CD4-positive, alpha-beta T cell treated with Interleukin-17A for 4 hours (primary cell): ENCODE results near the gene RORB.

Experiments used
- DNase-seq: peaks from one replicate; pipeline ENCODE4 v3.0.0-alpha.2; 2020; ENCODE audit warnings: mixed read lengths

The RORB gene

DNA sequence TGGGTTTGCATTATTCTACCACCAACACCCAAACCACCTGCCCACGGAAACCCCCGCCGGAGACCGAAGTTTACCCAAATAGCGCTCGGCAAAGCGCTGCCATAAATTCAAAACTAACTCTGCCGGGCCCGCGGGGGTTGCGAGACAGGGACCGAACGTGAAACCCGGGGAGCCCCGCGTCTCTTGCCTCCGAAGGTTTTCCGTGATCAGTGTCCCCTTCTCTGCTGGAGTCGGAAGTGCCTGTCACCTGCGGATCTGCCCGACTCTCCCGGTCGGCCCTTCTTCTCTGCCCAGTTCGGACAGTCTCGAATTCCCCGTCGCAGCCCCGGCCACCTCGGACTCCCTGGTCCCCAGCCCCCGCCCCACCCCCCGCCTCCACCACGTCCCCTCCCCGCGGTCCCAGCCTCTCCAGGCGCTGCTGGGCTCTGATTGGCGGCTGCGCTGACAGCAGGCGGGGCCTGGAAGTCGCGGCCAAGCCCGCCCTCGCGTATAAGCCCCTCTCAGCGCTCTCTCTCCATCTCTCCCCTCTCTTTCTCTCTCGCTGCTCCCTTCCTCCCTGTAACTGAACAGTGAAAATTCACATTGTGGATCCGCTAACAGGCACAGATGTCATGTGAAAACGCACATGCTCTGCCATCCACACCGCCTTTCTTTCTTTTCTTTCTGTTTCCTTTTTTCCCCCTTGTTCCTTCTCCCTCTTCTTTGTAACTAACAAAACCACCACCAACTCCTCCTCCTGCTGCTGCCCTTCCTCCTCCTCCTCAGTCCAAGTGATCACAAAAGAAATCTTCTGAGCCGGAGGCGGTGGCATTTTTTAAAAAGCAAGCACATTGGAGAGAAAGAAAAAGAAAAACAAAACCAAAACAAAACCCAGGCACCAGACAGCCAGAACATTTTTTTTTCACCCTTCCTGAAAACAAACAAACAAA is at the start of gene RORB:
Gene RORB (plus strand): TSS at position 517 of the 929 bp plus-strand sequence. CDS start 642 bp downstream, outside the sequence.
- DNase-seq, result no peak

DNA sequence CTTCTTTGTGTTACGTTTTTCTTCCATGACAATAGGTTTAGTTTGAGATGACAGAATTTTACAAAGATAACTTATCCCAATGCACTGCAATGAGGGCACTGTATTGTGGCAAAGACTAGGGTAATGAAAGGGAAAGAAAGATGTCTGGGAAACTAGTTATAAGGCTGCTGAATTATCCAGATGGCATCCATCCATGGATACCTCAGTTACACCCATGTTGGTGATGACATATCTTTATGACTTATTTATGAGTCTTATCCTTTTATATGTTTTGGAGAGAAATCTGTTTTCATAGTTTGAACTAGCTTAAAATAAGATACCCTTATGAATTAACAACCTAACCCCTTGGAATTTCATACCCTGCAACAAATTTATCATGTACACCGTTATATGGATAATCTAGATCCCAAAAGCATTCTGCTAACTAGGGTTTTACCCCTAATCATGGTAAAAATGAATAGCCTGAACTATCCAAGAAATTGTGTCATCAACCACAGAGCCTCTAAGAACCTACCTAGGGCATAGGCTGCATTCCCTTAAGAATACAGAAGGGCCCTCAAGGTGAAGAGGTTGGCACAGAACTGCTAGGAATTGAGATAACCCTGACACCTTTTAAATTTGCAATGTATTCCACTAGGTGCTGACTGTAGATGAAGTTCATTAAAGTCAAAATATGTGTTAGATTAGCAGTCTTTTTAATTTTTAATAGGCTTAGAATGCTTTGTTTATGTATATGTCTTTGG is 49.5 kb upstream of the RORB start:
- DNase-seq, result no peak

DNA sequence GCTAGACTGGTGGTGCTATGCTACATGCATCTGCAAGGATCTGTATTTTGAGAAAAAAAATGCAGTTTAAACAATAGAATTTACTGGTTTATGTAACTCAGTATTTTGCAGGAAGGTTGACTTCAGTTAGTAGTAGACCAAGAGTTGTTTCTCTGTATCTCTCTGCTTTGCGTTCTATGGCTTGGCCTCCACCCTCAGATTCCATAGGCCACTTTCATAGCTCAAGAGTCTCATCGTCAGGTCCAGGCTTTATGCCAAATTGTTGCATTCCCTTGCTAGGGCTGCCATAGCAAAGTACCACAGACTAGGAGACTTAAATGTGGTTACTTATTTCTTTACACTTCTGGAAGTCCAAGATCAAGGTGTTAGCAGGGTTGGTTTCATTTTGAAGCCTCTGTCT is 48.1 kb upstream of the RORB start:
- DNase-seq, result no peak

DNA sequence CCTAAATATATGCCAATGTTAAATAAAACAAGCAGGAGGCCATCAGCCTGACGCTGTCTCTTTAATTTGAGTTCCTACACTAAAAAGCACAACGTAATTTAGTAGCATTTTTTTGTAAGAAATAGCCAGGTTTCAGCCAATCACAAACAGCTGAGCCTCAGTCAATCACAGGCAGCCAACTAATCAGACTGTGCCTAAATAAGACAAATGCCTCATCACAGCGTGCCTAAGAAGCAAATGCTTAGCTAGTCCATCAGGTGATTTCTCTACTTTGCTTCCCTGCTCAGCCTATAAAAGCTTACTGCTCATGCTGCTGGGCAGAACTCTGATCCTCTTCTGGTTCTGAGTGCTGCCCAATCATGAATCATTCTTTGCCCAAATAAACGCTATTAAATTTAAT is 38.3 kb upstream of the RORB start:
- no peak for DNase-seq

DNA sequence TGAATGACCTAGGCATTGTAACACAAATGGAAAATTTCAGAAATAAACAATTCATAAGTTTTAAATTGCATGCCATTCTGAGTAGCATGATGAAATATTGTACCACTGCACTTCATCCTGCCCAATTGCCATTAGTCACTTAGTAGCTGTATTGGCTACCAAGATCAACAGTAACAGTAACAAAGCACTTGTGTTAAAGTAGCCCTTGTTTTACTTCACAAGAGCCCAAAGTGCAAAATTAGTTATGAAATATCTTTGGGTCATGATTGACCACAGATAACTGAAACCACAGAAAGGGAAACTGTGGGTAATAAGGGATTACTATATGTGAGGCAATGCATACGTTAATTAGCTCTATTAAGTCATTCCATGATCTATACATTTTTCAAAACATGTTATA is 33.3 kb upstream of the RORB start:
- no peak for DNase-seq

DNA sequence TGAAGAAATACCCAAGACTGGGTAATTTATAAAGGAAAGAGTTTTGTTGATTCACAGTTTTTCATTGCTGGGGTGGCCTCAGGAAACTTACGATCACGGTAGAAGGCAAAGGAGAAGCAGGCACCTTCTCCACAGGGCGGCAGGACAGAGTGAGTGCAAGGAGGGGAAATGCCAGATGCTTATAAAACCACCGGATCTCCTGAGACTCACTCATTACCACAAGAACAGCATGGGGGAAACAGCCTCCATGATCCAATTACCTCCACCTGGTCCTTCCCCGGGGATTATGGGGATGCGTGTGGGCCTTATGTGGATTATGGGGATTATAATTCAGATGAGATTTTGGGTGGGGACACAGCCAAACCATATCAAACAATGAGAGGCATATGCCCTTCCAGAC is 18.5 kb upstream of the RORB start:
- DNase-seq, result no peak

DNA sequence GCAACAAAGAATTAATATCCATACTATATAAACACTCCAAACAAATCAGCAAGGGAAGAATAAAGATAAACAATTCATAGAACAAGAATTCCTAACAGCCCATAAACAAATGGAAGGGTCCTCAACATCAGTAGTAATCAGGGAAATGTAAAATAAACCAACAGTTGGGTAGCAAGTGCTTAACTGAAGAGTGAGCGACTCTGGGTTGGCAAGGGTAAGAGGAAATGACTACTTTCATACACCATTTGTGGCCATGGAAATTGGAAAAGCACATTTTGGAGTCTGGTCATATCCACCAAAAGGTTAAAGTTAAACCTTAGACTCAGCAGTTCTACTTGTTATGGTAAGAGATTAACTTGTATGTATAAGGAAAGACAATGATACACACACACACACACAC is 17.4 kb upstream of the RORB start:
- DNase-seq, result no peak

DNA sequence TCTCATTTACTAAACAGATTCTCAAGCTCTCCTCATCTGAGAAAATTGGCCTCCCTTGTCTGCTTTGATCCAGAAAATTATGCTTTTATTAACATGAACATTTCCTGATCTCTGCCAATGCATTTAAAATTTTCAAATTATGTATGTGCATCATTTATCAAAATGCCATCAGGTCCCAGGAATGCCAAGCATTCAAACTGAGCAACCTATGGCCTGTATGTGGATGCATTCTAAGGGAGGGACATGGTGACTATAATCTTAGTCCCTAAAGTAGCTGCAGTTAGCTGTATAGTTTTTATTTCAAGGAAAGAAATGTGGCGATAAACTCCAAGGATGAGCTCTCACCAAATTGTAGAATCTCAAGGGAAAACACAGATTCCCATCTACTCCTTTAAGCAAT is 9.7 kb upstream of the RORB start:
- DNase-seq, result no peak

DNA sequence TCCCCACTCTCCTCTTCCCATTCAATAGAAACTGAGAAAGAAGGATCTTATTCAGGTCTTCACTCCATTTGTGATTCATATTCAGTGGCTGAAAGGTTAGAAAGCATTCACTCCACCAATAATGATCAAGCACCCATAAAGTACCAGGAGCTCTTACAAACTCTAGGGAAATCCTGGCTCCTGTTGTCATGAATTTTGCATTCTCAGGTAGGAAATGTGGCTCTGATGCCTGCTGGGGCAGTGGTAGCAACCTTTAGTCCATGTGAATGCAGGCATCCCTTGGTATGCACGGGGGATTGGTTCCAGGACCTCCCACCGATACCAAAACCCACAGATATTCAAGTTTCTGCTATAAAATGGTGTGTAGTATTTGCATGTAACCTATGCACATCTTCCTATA is 3.6 kb upstream of the RORB start:
- DNase-seq, result no peak

DNA sequence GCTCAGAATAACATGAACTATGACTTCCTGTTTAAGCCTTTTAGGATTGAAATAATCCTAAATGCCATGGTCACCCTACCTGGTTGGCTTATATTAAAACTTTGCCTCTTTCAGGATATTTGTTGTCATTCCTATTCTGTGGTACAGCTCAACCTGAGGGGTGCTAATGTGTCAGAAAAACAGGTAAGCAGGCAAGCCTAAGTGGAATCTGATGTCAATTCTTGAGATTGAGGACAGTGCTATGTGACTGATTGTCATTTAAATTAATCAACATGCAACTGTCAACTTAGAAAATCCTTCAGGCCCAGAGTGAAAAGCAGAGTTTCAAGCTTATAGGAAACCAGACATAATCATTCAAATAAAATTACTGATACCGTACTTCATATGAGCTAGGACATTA is 2.6 kb upstream of the RORB start:
- no peak for DNase-seq

DNA sequence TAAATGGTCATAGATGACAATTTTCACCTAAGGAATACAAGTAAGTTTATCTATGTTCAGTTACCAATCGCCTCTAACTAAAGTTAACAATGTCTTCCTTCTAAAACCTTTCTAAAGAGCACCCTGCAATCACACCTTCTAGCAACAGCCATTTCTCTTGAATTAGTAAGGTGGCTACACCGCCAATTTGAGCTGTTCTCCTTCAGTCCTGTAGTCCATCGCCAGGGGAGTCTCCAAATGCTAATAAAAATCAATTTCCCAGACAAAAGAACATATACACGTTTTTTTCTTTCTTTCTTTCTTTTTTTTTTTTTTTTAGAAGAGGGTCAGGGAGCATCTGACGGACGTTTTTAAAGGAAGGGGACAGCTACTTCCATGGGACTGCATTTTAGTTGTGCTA is 729 bp upstream of the RORB start:
- no peak for DNase-seq

DNA sequence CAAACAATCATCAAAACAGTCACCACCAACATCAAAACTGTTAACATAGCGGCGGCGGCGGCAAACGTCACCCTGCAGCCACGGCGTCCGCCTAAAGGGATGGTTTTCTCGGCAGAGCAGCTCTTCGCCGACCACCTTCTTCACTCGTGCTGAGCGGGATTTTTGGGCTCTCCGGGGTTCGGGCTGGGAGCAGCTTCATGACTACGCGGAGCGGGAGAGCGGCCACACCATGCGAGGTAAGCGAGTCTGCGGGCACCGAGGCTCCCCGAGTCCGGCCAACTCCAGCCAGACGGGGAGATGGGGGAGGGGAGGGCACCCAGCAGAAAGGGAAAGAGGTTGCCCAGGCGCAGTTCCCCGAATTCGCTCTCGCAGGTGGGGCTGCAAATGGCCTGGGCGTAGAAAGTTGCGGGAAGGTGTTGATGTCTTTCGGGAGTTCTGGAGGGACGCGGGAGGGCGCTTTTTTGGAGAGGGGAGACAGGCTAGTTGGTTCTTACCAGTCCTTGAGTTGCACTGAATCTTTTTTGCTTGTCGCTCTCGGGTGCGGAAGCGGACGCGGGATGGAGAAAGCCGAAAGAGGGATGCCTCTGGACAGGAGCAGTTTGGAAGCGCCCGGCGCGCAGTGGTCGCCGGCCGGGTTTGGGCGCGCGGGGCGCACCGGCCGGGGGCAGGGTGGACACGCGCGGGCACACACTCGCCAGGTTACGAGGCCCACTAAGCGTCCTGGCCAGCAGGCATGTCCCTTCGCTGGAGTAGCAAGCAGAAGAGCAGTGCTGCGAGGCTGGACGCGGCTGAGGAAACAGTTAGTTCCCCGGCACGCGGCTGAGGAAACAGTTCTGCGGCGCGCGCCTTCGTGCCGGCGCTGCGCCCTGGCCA is 849 bp downstream of the RORB start:
- no peak for DNase-seq

DNA sequence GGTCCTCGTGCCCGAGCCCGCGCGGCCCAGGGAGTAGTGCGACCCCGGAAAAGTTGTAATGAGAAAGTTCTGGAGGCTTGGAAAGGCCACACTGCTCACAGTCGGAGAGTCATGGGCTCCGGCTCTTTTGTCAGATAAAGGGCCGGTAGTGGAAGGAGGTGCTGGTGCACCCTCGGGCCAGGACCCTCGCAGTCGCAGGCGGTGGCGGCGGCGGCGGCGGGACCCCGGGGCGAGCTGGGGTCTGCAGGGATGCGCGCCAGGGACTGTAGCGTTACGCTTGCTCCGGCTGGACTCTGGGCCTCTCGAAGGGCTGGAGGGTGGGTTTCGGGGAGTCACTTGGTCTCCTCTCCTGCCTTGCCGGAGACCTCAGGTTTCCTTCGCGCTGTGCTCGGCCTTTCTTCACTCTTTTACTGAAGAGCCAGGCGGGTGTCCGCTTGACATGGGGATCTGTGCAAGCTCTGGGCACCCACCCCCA is 1.5 kb downstream of the RORB start:
- DNase-seq, result no peak

DNA sequence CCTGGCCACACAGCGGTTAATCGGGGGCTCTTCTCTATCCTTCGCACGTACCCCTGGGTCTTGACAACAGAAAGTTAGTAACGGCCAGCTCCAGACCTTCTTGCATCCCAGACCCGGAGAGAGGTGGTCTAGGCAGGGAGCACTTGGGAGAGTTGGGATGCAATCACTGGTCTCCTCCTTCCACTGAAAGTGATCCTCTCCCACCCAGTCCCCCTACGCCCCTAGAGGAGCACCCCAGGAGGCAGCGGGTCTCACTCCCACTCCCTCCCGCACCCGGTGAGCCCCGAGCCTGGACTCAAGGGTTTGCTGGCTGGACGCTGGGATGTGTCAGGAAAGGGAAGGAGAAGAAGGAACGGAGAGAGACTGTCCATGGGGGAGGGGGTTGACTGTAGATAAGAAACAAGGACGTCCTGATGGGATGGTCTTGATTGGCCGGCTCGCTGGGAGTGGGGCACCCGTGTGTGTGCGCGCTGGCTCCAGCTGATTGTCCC is 2.0 kb downstream of the RORB start:
- DNase-seq, result no peak

DNA sequence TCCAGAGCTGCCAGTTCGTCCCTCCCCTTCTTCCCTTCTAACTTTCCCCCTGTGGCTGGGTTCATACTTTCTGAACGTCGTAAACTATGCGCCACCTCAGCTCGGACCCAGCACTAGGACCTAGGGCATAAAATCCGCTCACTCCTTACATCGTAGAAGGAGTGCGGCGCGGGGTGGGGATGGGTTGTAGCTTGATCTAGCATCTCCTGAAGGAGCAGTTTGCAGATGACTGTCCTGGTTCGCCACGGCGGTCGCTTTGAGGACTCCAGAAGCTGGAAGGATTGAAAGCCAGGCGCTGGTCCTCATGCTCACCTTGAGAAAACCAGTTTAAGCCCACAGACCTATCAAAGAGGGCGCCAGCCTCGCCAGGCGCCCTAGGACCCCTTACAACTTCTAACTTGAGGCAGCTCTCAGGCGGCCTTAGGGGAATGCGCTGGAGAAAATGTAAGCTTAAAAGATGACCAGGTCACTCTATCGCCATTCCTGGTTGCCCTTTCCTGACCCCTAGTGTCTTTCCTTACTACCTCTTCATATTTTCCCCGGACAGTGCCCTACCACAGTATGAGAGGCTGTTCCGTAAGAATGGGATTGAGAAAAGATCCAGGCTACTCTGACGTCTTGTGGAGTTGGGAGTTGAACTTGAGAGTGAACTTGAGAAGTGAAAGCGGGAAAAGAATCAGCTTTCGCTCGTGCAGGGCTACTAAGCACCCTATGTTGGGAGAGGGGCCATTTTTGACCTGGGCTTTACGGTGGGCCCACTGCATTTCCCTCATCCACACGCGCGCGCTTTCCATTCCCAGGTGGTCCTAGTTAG is 2.8 kb downstream of the RORB start:
- DNase-seq, result no peak

DNA sequence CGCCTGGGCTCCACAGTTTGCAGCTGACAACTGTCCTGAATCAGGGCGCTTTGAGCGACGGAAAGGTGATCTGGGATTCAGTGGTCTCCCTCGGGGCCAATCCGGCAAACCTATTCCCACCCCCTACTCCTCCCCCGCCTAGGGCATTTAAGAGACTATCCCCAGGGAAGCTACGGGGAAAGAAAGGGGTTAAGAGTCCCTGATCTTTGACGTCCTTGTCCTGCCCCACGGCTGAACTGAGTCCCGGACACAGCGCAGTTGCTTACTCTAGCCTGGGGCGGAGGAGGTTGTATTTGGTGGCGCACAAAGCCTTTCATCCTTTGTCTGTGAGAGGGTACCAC is 3.4 kb downstream of the RORB start:
- no peak for DNase-seq

DNA sequence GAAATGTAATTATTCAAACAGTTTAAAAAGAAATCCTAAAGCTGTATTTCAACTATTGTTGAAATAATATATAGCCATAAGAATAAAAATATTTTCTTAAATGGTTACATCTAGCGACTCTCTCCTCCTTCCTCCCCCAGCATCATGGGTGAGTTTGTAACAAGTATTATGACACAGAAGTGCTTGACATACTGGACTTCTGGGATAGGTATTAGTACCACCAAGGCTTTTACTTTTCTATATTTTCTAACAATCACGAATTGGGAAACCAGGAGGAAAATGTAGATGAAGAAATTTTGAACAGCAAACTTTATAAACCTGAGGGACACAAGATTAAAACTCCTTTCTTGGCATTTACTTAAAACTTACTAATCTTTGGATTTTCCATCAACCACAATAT is 4.4 kb downstream of the RORB start:
- DNase-seq, result no peak

DNA sequence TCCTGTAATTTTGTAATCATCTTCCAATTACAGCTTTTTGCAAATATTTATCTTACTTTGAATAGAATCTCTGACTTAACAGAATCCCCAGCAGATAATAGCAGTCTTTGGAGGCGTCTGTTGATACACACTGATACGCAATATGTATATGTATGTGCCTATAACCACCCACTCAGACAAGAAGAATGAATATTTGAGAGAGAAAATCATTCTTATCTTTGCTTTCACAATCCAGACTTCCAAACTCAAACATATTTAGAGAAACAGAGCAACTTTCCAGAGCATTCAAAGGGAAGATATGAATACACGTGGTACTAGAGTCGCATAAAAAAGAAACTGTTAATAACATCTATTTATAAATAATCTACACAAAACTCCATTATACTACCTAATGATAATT is 6.1 kb downstream of the RORB start:
- no peak for DNase-seq

DNA sequence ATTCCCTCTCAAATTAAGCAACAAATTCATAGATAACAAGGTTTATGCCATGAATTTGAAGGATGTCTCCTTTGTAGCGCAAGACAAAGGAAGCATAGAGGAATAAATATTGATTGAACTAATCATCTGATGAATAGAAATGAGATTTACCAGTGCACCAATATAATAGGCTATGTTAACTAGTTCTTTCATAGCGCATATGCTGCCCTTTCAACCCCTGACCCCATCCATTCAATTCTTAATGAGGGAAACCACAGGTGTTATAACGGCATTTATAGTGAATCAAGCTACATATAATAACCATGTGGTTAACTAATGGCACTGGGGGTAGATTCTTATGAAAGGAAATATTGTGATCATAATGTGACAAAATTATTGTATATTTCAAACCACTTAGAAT is 6.5 kb downstream of the RORB start:
- no peak for DNase-seq

DNA sequence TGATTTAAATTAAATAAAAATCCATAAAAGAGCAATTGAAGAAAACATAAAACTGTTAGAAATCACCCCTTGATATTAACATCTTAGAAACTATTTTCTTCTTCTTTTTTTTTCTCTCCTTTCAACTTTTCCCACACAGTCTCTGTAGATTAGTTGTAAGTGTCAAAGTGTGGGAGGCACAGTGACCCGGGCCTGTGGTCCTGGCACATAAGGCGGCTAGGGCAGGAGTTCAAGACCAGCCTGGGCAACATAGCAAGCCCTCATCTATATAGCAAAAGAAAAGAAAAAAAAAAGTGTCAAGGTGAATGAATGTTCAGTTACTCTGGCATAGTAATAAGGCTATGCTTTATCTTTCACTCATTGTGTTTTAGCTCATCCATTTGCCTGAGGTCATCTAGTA is 14.2 kb downstream of the RORB start:
- DNase-seq, result no peak

DNA sequence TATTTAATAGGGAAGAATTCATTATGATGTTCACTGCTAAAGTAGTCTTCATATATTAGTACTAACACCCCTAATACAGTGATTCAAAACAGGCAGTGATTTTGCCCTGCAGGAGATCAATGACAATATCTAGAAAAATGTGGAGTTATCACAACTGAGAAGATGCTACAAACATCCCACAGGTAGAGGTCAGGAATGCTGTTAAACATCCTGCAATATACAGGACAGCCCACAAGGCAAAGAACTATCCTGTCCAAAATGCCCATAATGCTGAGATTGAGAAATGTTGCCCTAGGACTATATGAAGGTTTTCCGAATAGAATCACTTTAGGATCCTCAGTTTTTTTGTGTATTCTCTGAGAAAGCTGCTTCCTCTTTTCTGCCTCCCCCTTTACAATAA is 15.3 kb downstream of the RORB start:
- no peak for DNase-seq

DNA sequence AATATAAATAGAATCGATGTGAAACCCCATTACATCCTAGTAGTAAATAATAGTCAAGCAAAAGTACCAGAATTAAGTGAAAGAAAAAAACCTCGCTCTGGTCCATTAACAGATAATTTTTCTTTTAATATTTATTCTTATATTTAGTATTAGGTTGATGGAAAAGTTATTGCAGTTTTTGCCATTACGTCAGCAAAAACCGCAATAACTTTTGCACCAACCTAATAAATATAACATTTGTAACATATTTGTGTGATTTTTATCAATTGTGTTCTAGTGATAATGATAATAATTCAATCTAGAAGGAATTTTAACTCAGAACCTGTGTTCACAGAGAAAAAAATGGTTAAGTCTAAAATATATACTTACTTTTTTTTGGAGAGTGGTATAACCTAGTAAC is 16.1 kb downstream of the RORB start:
- no peak for DNase-seq
